ENCODE results near the gene MAPK14. TPM values are rescaled to one million over a fixed set of nuclear protein-coding genes. Genes with fewer than 3 reads are reported as not detected.

Gene MAPK14
- total and polyA plus RNA-seq, 5 donors from 2014 or later, result 44.6 to 65.0 (median 53.8) TPM

- no peak overlapping the region for H3K27ac ChIP-seq (ENCODE audit: insufficient read depth, low read length, poor library complexity, severe bottlenecking)
- no peak overlapping the region for H3K4me3 Mint-ChIP-seq
- H3K36me3 Mint-ChIP-seq, result peaks cover 4% of the 10 kb centered on the region
- ATAC-seq (ENCODE audit: low read depth in 2 of 2) (no peak), DNase-seq (no peak)
- peaks cover 31% of the 10 kb centered on the region for H3K27me3 Mint-ChIP-seq
- H3K27ac Mint-ChIP-seq, result no peak overlapping the region
- no peaks in the 10 kb centered on the region for H3K4me1 Mint-ChIP-seq
- no peaks in the 10 kb centered on the region for H3K9me3 ChIP-seq (ENCODE audit: control insufficient read depth in 2 of 2, low read length in 2 of 2)
- no peaks in the 10 kb centered on the region for H3K9me3 Mint-ChIP-seq
- no peaks in the 10 kb centered on the region for H3K36me3 ChIP-seq (ENCODE audit: control insufficient read depth, insufficient read depth, low read length)
- H3K27me3 ChIP-seq (ENCODE audit: control insufficient read depth, insufficient read depth, low read length), result no peaks in the 10 kb centered on the region
- H3K4me3 ChIP-seq (ENCODE audit: low read depth, low read length), result no peak overlapping the region
- no peaks in the 10 kb centered on the region for H3K4me1 ChIP-seq (ENCODE audit: control insufficient read depth, insufficient read depth, low read length, poor library complexity, severe bottlenecking)
Observed at GRCh38 chr6:36018339-36018738, 9.3 kb upstream of the MAPK14 start.

GRCh38 chr6:36019167-36019566, 8.4 kb upstream of the MAPK14 start:
- DNase-seq (no peak), ATAC-seq (ENCODE audit: low read depth in 2 of 2) (no peak)
- Mint-ChIP-seq H3K4me3 (no peak overlapping the region), H3K27ac (no peak overlapping the region), H3K4me1 (peaks cover 0 to 5% (median 2%) of the 10 kb centered on the region in 4 donors), H3K36me3 (peaks cover 4% of the 10 kb centered on the region), H3K27me3 (peaks cover 26% of the 10 kb centered on the region), H3K9me3 (no peaks in the 10 kb centered on the region)
- Histone ChIP-seq H3K9me3 (ENCODE audit: control insufficient read depth in 2 of 2, low read length in 2 of 2) (no peaks in the 10 kb centered on the region), H3K27ac (ENCODE audit: insufficient read depth, low read length, poor library complexity, severe bottlenecking) (no peak overlapping the region), H3K4me3 (ENCODE audit: low read depth, low read length) (no peak overlapping the region), H3K27me3 (ENCODE audit: control insufficient read depth, insufficient read depth, low read length) (no peaks in the 10 kb centered on the region), H3K36me3 (ENCODE audit: control insufficient read depth, insufficient read depth, low read length) (no peaks in the 10 kb centered on the region), H3K4me1 (ENCODE audit: control insufficient read depth, insufficient read depth, low read length, poor library complexity, severe bottlenecking) (no peaks in the 10 kb centered on the region)

- Histone ChIP-seq H3K9me3 (ENCODE audit: control insufficient read depth in 2 of 2, low read length in 2 of 2) (no peaks in the 10 kb centered on the region), H3K27me3 (ENCODE audit: control insufficient read depth, insufficient read depth, low read length) (peaks cover 3% of the 10 kb centered on the region), H3K36me3 (ENCODE audit: control insufficient read depth, insufficient read depth, low read length) (no peaks in the 10 kb centered on the region), H3K4me3 (ENCODE audit: low read depth, low read length) (no peak overlapping the region), H3K27ac (ENCODE audit: insufficient read depth, low read length, poor library complexity, severe bottlenecking) (no peak overlapping the region), H3K4me1 (ENCODE audit: control insufficient read depth, insufficient read depth, low read length, poor library complexity, severe bottlenecking) (no peaks in the 10 kb centered on the region)
- peaks cover 21% of the 10 kb centered on the region for H3K27me3 Mint-ChIP-seq
- H3K27ac Mint-ChIP-seq, result no peak overlapping the region
- no peaks in the 10 kb centered on the region for H3K9me3 Mint-ChIP-seq
- ATAC-seq (ENCODE audit: low read depth in 2 of 2) (no peak), DNase-seq (no peak)
- H3K4me1 Mint-ChIP-seq, result peaks cover 0 to 7% (median 2%) of the 10 kb centered on the region in 4 donors
- peaks cover 4% of the 10 kb centered on the region for H3K36me3 Mint-ChIP-seq
- no peak overlapping the region for H3K4me3 Mint-ChIP-seq
Observed at GRCh38 chr6:36020154-36020553, 7.5 kb upstream of the MAPK14 start.

GRCh38 chr6:36023996-36024795, 3.4 kb upstream of the MAPK14 start, which contains the start of gene SLC26A8:
Gene SLC26A8, minus strand, starts transcription at chr6:36024641. Its CDS starts 4,934 bp downstream, at chr6:36019707.
- no peaks in the 10 kb centered on the region for H3K9me3 Mint-ChIP-seq
- H3K9me3 ChIP-seq (ENCODE audit: control insufficient read depth in 2 of 2, low read length in 2 of 2), result no peaks in the 10 kb centered on the region
- ATAC-seq (ENCODE audit: low read depth in 2 of 2) (no peak), DNase-seq (no peak)
- H3K27me3 Mint-ChIP-seq, result peaks cover 8% of the 10 kb centered on the region
- no peak within 1 kb of the TSS for H3K4me3 Mint-ChIP-seq
- H3K27ac Mint-ChIP-seq, result no peak within 1 kb of the TSS
- H3K27me3 ChIP-seq (ENCODE audit: control insufficient read depth, insufficient read depth, low read length), result peaks cover 3% of the 10 kb centered on the region
- H3K4me1 ChIP-seq (ENCODE audit: control insufficient read depth, insufficient read depth, low read length, poor library complexity, severe bottlenecking), result peaks cover 8% of the 10 kb centered on the region
- peaks cover 4 to 17% (median 9%) of the 10 kb centered on the region in 4 donors for H3K4me1 Mint-ChIP-seq
- no peaks in the 10 kb centered on the region for H3K36me3 ChIP-seq (ENCODE audit: control insufficient read depth, insufficient read depth, low read length)
- no peaks in the 10 kb centered on the region for H3K36me3 Mint-ChIP-seq
- H3K4me3 ChIP-seq (ENCODE audit: low read depth, low read length), result no peak within 1 kb of the TSS
- no peak within 1 kb of the TSS for H3K27ac ChIP-seq (ENCODE audit: insufficient read depth, low read length, poor library complexity, severe bottlenecking)

- H3K27me3 Mint-ChIP-seq, result peaks cover 8% of the 10 kb centered on the region
- peaks cover 3% of the 10 kb centered on the region for H3K27me3 ChIP-seq (ENCODE audit: control insufficient read depth, insufficient read depth, low read length)
- H3K4me1 ChIP-seq (ENCODE audit: control insufficient read depth, insufficient read depth, low read length, poor library complexity, severe bottlenecking), result peaks cover 20% of the 10 kb centered on the region
- DNase-seq, result no peak
- peak overlapping the region in 1 of 4 donors; percentile 45 for H3K4me3 Mint-ChIP-seq
- H3K36me3 Mint-ChIP-seq, result no peaks in the 10 kb centered on the region
- peaks cover 10 to 28% (median 12%) of the 10 kb centered on the region in 4 donors for H3K4me1 Mint-ChIP-seq
- no peaks in the 10 kb centered on the region for H3K36me3 ChIP-seq (ENCODE audit: control insufficient read depth, insufficient read depth, low read length)
- no peak overlapping the region for H3K4me3 ChIP-seq (ENCODE audit: low read depth, low read length)
- no peak for ATAC-seq (ENCODE audit: low read depth in 2 of 2)
- no peaks in the 10 kb centered on the region for H3K9me3 ChIP-seq (ENCODE audit: control insufficient read depth in 2 of 2, low read length in 2 of 2)
- H3K27ac Mint-ChIP-seq, result no peak overlapping the region
- H3K27ac ChIP-seq (ENCODE audit: insufficient read depth, low read length, poor library complexity, severe bottlenecking), result no peak overlapping the region
- H3K9me3 Mint-ChIP-seq, result no peaks in the 10 kb centered on the region
Observed at GRCh38 chr6:36025260-36025931, 2.2 kb upstream of the MAPK14 start.

GRCh38 chr6:36025932-36026327, 1.7 kb upstream of the MAPK14 start:
- no peak for ATAC-seq (ENCODE audit: low read depth in 2 of 2)
- no peak overlapping the region for H3K27ac Mint-ChIP-seq
- Histone ChIP-seq H3K9me3 (ENCODE audit: control insufficient read depth in 2 of 2, low read length in 2 of 2) (no peaks in the 10 kb centered on the region), H3K4me1 (ENCODE audit: control insufficient read depth, insufficient read depth, low read length, poor library complexity, severe bottlenecking) (peaks cover 21% of the 10 kb centered on the region), H3K27ac (ENCODE audit: insufficient read depth, low read length, poor library complexity, severe bottlenecking) (no peak overlapping the region), H3K4me3 (ENCODE audit: low read depth, low read length) (no peak overlapping the region), H3K36me3 (ENCODE audit: control insufficient read depth, insufficient read depth, low read length) (no peaks in the 10 kb centered on the region), H3K27me3 (ENCODE audit: control insufficient read depth, insufficient read depth, low read length) (peaks cover 3% of the 10 kb centered on the region)
- no peak for DNase-seq
- peak overlapping the region in 1 of 4 donors; percentile 45 for H3K4me3 Mint-ChIP-seq
- H3K4me1 Mint-ChIP-seq, result peaks cover 10 to 32% (median 13%) of the 10 kb centered on the region in 4 donors
- H3K27me3 Mint-ChIP-seq, result peaks cover 8% of the 10 kb centered on the region
- no peaks in the 10 kb centered on the region for H3K9me3 Mint-ChIP-seq
- no peaks in the 10 kb centered on the region for H3K36me3 Mint-ChIP-seq

- H3K36me3 Mint-ChIP-seq, result peaks cover 6% of the 10 kb centered on the region
- peak; percentile 9 to 18 for ATAC-seq (ENCODE audit: low read depth in 2 of 2)
- Histone ChIP-seq H3K36me3 (ENCODE audit: control insufficient read depth, insufficient read depth, low read length) (no peaks in the 10 kb centered on the region), H3K27me3 (ENCODE audit: control insufficient read depth, insufficient read depth, low read length) (peaks cover 3% of the 10 kb centered on the region), H3K4me3 (ENCODE audit: low read depth, low read length) (peak overlapping the region; percentile 95), H3K27ac (ENCODE audit: insufficient read depth, low read length, poor library complexity, severe bottlenecking) (peak overlapping the region; percentile 84), H3K4me1 (ENCODE audit: control insufficient read depth, insufficient read depth, low read length, poor library complexity, severe bottlenecking) (peaks cover 39% of the 10 kb centered on the region), H3K9me3 (ENCODE audit: control insufficient read depth in 2 of 2, low read length in 2 of 2) (no peaks in the 10 kb centered on the region)
- no peaks in the 10 kb centered on the region for H3K9me3 Mint-ChIP-seq
- peak overlapping the region; percentile 92 to 98 (median 94) for H3K4me3 Mint-ChIP-seq
- H3K27ac Mint-ChIP-seq, result peak overlapping the region; percentile 66 to 90 (median 84)
- H3K4me1 Mint-ChIP-seq, result peaks cover 26 to 52% (median 29%) of the 10 kb centered on the region in 4 donors
- DNase-seq, result peak in 2 of 3 donors; percentile 30 to 56
- H3K27me3 Mint-ChIP-seq, result peaks cover 8% of the 10 kb centered on the region
Observed at GRCh38 chr6:36028088-36028876, 674 bp downstream of the MAPK14 start.
